Measurements from ENCODE around the gene NUDT1.
A peak's percentile ranks its signal among the peaks of the same experiment; 100 is the strongest.

Gene NUDT1

DNA sequence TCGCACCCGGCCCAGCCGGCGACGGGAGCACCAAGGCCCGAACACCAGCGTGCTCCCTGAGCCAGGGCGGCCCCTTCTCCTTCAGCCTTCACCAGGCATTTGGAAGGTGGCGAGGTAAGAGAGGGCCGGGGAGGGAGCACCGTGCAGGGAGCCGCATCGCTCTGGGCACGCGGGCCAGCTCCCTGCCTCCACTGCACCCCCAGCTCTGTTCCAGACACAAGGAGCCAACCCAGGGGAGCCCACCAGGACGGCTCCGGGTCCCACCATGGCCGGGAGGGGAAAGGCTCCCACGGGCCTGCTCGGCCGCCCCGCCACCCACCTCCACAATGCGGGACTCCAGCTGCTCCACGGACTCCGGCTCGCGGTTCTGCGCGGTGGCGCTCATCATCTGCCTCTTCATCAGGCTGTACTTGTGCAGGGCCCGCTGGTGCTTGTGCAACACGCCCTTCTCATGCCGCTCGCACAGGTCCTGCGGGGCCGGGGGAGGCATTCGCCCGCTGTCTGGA lies 15.1 kb downstream of the NUDT1 start:
- no peak overlapping the region for H3K4me3 Mint-ChIP-seq
- peaks cover 16% of the 10 kb centered on the region for H3K36me3 Mint-ChIP-seq (ENCODE audit: low read depth)
- peaks cover 3% of the 10 kb centered on the region for H3K27me3 Mint-ChIP-seq (ENCODE audit: low read depth)
- H3K4me1 Mint-ChIP-seq: no peaks in the 10 kb centered on the region
- TF ChIP-seq, protein P1, sequence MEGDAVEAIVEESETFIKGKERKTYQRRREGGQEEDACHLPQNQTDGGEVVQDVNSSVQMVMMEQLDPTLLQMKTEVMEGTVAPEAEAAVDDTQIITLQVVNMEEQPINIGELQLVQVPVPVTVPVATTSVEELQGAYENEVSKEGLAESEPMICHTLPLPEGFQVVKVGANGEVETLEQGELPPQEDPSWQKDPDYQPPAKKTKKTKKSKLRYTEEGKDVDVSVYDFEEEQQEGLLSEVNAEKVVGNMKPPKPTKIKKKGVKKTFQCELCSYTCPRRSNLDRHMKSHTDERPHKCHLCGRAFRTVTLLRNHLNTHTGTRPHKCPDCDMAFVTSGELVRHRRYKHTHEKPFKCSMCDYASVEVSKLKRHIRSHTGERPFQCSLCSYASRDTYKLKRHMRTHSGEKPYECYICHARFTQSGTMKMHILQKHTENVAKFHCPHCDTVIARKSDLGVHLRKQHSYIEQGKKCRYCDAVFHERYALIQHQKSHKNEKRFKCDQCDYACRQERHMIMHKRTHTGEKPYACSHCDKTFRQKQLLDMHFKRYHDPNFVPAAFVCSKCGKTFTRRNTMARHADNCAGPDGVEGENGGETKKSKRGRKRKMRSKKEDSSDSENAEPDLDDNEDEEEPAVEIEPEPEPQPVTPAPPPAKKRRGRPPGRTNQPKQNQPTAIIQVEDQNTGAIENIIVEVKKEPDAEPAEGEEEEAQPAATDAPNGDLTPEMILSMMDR (IDR thresholded peaks at IDR 0.05; ENCODE audit: unreplicated experiment in 3 of 3): no peak
- H3K27ac Mint-ChIP-seq: no peak overlapping the region
- no peaks in the 10 kb centered on the region for H3K9me3 Mint-ChIP-seq

DNA sequence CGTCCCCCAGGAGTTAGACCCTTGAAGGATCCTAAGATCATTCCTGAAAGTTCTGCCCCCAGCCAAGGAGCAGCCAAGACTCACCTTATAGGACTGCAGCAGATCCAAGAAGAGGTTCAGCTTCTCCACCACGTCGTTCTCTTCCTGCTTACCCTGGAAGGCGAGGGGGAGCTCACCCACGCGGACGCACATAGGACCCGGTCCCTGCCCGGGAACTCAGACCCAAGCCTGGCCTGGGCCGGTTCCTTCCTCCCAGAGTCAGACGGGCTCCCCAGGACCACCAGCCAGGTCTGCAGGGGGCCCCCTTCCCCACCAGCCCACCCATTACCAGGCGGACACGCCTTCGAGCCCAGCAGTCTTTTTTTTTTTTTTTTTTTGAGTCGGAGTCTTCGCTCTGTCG lies 15.6 kb downstream of the NUDT1 start:
- H3K27ac Mint-ChIP-seq: no peak overlapping the region
- no peak overlapping the region for H3K4me3 Mint-ChIP-seq

DNA sequence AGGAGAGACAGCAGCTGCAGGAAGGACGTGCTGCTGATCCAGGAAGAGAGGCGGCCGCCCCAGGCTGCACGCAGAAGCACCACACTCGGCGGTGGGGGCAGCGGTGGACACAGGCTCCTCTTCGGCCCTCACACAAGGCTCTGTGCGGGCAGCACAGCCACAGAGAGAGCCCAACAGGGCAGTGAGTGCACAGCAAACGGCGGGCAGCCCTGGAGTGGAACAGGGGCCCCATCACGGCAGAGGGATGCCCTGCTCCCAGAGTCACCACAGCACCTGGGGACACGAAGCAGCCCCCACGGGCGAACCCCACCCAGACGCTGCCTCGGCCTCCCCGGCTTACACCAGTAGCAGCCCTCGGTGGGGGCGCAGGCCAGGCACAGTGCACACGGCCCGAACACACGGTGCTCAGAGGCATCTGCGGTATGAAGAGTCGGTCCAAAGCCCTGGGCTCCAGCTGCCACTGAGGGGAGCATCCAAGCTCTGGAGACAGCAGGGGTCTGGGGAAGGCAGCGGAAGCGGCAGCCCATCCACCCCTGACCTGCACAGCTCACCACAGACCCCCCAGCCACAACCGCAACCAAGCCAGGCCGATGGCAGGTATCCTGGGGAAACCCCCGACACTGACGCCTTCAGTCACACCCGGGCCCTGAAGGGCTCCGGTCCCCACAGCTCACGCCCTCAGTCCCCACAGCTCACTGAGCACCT lies 16.8 kb downstream of the NUDT1 start:
- H3K4me3 Mint-ChIP-seq: no peak overlapping the region
- H3K27ac Mint-ChIP-seq: no peak overlapping the region
- TF ChIP-seq, protein P1 (IDR thresholded peaks at IDR 0.05; ENCODE audit: unreplicated experiment in 3 of 3): no peak
- no peaks in the 10 kb centered on the region for H3K9me3 Mint-ChIP-seq
- H3K27me3 Mint-ChIP-seq (ENCODE audit: low read depth): peaks cover 3% of the 10 kb centered on the region
- peaks cover 4% of the 10 kb centered on the region for H3K4me1 Mint-ChIP-seq
- H3K36me3 Mint-ChIP-seq (ENCODE audit: low read depth): peaks cover 21% of the 10 kb centered on the region

More for the DNA sequence above, 15.6 kb downstream of the NUDT1 start:
- Mint-ChIP-seq H3K9me3 (no peaks in the 10 kb centered on the region), H3K4me1 (peaks cover 4% of the 10 kb centered on the region), H3K36me3 (ENCODE audit: low read depth) (peaks cover 21% of the 10 kb centered on the region), H3K27me3 (ENCODE audit: low read depth) (peaks cover 3% of the 10 kb centered on the region)
- TF ChIP-seq, protein P1 (IDR thresholded peaks at IDR 0.05; ENCODE audit: unreplicated experiment in 3 of 3): no peak

DNA sequence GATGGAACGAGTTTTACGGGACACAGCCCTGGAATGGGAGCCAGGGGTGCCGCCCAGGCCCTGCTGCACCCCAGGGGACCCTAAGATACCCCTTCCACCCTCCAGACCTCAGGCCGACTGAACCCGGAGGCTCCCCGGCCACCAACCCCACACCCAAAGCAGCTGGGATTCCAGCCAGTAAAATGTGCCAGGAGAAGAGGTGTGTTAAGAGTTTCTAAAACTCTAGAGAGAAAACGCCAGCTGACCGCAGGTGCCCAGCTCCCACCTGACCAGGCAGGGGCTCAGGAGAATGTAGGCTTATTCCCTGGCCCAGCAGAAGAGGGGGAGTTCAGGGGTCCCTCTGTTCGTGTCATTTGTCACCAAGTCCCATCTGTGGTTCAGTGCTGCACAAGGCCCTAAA lies 17.5 kb downstream of the NUDT1 start:
- H3K27ac Mint-ChIP-seq: no peak overlapping the region
- H3K9me3 Mint-ChIP-seq: no peaks in the 10 kb centered on the region
- TF ChIP-seq, protein P1 (IDR thresholded peaks at IDR 0.05; ENCODE audit: unreplicated experiment in 3 of 3): no peak
- peaks cover 27% of the 10 kb centered on the region for H3K36me3 Mint-ChIP-seq (ENCODE audit: low read depth)
- H3K4me3 Mint-ChIP-seq: no peak overlapping the region
- H3K27me3 Mint-ChIP-seq (ENCODE audit: low read depth): peaks cover 3% of the 10 kb centered on the region
- H3K4me1 Mint-ChIP-seq: peaks cover 9% of the 10 kb centered on the region

DNA sequence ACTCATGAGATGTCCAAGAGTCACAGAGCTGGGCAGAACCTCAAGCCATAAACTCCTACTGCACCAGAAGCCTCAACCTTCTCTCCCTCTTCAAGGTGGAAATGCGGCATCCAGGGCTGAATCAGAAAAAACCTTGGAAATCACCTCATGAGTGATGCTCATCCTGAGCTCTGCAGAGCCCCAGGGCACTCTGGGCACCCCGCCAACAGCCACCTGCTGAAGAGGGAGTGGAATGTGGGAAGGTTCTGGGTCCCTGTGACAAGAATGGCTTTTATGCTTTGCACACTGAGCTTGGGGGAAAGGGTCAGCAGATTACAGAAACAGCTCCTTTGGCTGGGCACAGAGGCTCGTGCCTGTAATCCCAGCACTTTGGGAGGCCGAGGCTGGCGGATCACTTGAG lies 18.8 kb downstream of the NUDT1 start:
- Mint-ChIP-seq H3K4me1 (peaks cover 9% of the 10 kb centered on the region), H3K27ac (peak overlapping the region in 1 of 3 experiments; percentile 45)

More for the DNA sequence above, 18.8 kb downstream of the NUDT1 start:
- Mint-ChIP-seq H3K36me3 (ENCODE audit: low read depth) (peaks cover 31% of the 10 kb centered on the region), H3K9me3 (no peaks in the 10 kb centered on the region), H3K27me3 (ENCODE audit: low read depth) (peaks cover 3% of the 10 kb centered on the region), H3K4me3 (no peak overlapping the region)
- TF ChIP-seq, protein P1 (IDR thresholded peaks at IDR 0.05; ENCODE audit: unreplicated experiment in 3 of 3): no peak

Measured in nephron (organoid).